Fibroblast of mammary gland (primary cell): ENCODE measurements around the gene GPATCH8.
"Not testable (repeated sequence)": the region's sequence is repeated elsewhere in the genome, so short reads cannot be mapped to it uniquely, and the experiment has no call there.

ENCODE experiments used
- DNase-seq: peaks from one replicate; pipeline ENCODE4 v3.0.0-alpha.2; 2010; ENCODE audit warnings: low read depth
- H3K4me3 ChIP-seq: 2 replicates; pipeline ENCODE4 v1.5.1; 2011; ENCODE audit warnings: low read depth, mild to moderate bottlenecking, low read length, moderate library complexity; ENCODE audit not compliant: control insufficient read depth
- TF ChIP-seq, protein P1 (sequence below): conservative IDR thresholded peaks from 2 replicates; pipeline ENCODE4 v1.5.1; 2011; ENCODE audit warnings: low read depth, low read length, inconsistent platforms; ENCODE audit not compliant: control insufficient read depth, insufficient read depth

Gene GPATCH8

DNA sequence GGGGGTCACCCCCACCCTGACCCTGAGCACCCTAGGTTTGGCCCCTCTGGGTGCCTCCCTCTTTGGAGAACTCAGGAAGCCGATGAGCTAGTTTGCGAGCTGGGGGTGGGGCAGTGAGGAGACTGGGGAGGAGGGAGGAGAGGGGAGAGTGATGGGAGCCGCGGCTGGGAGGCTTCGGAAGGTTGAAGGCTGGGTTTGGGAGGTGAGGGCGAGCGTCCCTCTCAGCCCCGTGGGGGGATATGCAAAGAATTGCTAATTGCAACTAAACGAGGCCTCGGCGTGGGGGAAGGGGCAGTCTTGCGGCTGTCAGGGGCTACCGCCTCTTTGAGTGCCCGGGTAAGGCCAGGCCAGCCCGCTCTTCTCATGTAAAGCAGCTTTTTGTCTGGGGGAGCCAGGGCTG is 36.5 kb upstream of the GPATCH8 start:
- DNase-seq, result no peak
- TF ChIP-seq, protein P1, sequence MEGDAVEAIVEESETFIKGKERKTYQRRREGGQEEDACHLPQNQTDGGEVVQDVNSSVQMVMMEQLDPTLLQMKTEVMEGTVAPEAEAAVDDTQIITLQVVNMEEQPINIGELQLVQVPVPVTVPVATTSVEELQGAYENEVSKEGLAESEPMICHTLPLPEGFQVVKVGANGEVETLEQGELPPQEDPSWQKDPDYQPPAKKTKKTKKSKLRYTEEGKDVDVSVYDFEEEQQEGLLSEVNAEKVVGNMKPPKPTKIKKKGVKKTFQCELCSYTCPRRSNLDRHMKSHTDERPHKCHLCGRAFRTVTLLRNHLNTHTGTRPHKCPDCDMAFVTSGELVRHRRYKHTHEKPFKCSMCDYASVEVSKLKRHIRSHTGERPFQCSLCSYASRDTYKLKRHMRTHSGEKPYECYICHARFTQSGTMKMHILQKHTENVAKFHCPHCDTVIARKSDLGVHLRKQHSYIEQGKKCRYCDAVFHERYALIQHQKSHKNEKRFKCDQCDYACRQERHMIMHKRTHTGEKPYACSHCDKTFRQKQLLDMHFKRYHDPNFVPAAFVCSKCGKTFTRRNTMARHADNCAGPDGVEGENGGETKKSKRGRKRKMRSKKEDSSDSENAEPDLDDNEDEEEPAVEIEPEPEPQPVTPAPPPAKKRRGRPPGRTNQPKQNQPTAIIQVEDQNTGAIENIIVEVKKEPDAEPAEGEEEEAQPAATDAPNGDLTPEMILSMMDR, result no peak
- H3K4me3 ChIP-seq, result no peak overlapping the region

DNA sequence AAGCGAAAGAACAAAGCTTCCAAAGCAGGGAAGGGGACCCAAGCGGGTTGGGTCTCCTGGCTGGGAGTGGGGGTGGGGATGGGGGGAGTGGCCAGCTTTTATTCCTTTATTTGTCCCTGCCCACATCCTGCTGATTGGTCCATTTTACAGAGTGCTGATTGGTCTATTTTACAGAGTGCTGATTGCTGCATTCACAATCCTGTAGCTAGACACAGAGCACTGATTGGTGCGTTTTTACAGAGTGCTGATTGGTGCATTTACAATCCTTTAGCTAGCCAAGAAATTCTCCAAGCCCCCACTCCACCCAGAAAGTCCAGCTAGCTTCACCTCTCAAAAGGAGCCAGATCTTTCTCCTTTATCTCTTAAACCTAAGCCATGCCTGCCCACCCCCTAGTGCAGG is 34.7 kb upstream of the GPATCH8 start:
- not testable (repeated sequence) for H3K4me3 ChIP-seq, DNase-seq

DNA sequence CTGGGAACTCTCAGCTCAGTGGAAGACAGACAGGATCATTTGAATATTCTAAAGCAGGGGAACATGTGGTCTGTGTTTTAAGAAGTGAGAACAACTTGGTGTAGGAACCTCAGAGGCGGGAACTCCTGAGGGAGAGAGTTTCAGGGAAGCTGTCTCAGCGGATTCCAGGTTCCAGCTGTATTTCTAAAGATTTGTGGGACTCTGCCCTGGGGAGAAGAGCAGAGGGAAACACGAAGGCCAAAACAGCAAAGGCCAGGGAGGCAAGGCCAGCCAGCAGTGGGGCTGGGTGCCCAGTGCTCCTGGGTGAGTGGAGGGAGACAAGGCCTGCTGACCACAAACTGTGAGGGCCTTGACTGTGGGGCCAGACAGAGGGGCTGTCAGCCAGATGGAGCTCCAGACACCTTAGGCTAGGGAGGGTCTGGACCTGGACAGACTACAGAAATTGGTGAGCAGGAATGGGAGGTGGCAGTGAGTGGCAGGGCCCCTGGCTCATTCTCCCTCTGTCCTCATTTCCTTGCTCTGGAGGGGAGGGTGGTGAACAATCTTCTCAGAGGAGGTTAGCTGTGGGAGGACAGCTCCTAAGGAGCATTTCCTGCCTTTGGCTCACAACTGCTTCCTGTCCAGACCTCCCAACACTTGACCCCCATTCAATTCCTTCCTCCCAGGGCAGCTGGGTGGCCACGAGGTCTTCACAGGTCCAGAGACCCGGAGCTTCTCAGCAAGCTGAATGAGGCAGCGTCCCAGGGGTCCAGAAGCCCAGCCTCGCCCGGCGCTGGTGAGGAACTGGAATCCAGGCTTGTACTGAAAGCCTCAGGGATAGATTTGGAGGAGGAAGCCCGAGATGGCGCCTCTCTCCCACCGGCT is 33.1 kb upstream of the GPATCH8 start:
- no peak overlapping the region for H3K4me3 ChIP-seq
- no peak for DNase-seq
- TF ChIP-seq, protein P1, result no peak

DNA sequence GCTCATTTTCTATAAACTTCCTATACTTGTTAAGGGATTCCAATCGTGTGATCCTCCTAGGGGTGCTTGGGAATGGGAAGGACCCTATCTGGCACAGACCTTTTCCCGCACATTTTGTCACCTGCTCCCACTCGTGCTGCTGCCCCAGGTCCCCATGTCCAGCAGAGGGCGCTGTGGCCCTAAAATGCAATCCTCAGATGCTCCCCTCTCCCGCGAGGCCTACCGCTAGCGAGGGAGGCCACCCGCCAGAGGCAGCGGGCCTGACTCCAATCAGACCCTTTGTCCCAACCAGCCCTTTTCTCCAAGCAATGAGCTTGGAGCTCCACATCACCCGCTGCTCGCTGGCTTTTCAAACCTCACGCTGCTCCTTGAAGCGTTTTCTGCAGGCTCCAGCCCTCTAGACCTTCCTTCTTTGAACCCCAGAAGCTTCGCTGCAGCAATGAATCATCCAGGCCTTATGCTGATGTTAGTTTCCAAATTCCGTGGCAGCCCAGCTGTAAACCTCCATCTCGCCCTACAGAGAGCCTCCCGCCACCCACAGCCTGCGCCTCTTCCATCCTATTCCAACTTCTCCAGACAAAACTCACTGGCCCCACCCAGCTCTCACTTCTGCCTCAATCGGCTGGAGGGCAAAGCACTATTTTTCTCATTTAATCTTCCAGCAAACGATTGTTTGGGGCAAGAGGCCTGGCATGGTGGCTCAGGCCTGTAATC is 30.5 kb upstream of the GPATCH8 start:
- no peak overlapping the region for H3K4me3 ChIP-seq

DNA sequence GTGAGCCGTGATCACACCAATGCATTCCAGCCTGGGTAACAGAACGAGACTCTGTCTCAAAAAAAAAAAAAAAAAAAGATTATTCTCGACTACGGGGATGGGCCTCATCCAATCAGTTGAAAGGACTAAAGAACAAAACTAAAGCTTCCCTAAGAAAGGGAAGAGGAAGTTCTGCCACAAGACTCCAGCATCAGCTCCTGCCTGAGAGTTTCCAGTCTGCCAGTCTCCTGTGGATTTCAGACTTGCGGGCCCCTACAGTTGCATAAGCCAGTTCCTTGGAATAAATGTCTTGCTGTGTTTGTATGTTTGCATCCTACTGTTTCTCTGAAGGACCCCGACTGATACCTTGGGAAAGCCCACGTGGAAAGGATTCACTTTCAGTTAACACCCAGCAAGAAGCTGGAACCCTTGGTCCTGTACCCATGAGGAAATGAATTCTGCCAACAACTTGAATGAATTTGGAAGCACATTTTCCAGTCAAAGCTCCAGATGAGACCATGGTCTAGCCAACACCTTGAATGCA is 27.8 kb upstream of the GPATCH8 start:
- H3K4me3 ChIP-seq, result no peak overlapping the region
- TF ChIP-seq, protein P1, result no peak
- no peak for DNase-seq

More for the DNA sequence above, 30.5 kb upstream of the GPATCH8 start:
- DNase-seq, result peak; percentile 82
- TF ChIP-seq, protein P1, result peak; percentile 94

DNA sequence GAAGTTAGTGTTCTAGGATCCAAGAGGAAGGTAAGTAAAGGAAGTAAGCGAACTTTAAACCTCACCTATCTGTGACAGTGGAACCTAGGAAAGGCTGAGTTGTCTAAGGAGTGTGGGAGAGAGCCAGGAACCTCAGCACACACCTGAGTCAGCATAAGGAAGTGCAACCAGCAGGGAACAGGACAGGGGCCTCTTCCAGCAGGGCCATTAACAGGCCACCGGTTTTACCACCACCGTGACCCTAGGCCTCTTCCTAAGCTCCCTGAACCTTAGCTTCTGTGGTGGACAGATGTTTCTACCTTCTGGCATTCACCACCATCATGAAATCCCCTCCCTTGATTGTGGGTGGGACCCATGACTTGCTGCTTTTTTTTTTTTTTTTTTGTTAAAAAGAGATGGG is 26.7 kb upstream of the GPATCH8 start:
- DNase-seq, result no peak
- no peak overlapping the region for H3K4me3 ChIP-seq
- TF ChIP-seq, protein P1, result no peak

DNA sequence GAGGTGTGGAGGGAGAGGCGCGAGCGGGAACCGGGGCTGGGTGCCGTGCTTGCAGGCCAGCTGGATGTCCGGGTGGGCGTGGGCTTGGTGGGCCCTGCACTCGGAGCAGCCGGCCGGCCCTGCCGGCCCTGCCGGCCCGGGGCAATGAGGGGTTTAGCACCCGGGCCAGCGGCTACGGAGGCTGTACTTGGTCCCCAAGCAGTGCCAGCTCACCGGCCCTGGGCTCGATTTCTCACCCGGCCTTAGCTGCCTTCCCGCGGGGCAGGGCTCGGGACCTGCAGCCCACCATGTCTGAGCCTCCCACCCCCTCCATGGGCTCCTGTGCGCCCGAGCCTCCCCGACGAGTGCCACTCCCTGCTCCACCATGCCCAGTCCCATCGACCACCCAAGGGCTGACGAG is 24.7 kb upstream of the GPATCH8 start:
- no peak overlapping the region for H3K4me3 ChIP-seq

More for the DNA sequence above, 24.7 kb upstream of the GPATCH8 start:
- no peak for DNase-seq
- TF ChIP-seq, protein P1, result no peak
